Tibial artery (tissue), 4 donors: ENCODE measurements around the gene IDE.
"Not testable (repeated sequence)": the region's sequence is repeated elsewhere in the genome, so short reads cannot be mapped to it uniquely, and the experiment has no call there.

Experiments
- DNase-seq, 2 donors: peaks; one replicate each; pipeline ENCODE4 v3.0.0-alpha.2; 2019
- H3K27ac ChIP-seq, 2 donors: fragments of 200-600 bp; sonication (generic) in 1 of 2; 1 replicate in 1 of 2; 2 replicates in 1 of 2; pipeline ENCODE4 v1.5.1; 2018 to 2019; ENCODE audit warnings: mild to moderate bottlenecking in 1 of 2
- H3K27me3 ChIP-seq, 2 donors: fragments of 200-600 bp; sonication (generic) in 1 of 2; one replicate each; pipeline versions ENCODE4 v1.5.1 to v1.6.0; 2016 to 2019
- H3K36me3 ChIP-seq, 3 donors: fragments of 200-600 bp; sonication (generic) in 2 of 3; one replicate each; pipeline ENCODE4 v1.5.1; 2016 to 2019; ENCODE audit warnings: mild to moderate bottlenecking in 2 of 3
- H3K4me1 ChIP-seq, 4 donors: fragments of 200-600 bp; sonication (generic) in 2 of 4; 1 replicate in 3 of 4; 2 replicates in 1 of 4; pipeline ENCODE4 v1.5.1; 2016 to 2019
- H3K4me3 ChIP-seq, 2 donors: fragments of 200-600 bp; sonication (generic) in 1 of 2; 1 replicate in 1 of 2; 2 replicates in 1 of 2; pipeline ENCODE4 v1.5.1; 2018 to 2019; ENCODE audit warnings: mild to moderate bottlenecking in 2 of 2
- H3K9me3 ChIP-seq, 3 donors: fragments of 200-600 bp; sonication (generic) in 1 of 3; one replicate each; pipeline ENCODE4 v1.5.1; 2016 to 2019
- CTCF ChIP-seq, 2 experiments: fragments of 200-600 bp in 1 of 2; fragments of 450-650 bp in 1 of 2; IDR thresholded peaks; one replicate each; pipeline ENCODE4 v1.5.1; 2017 to 2019; ENCODE audit warnings: antibody characterized with exemption in 2 of 2, mild to moderate bottlenecking in 1 of 2, moderate library complexity in 1 of 2
- intact Hi-C: fragments of 100-400 bp; cut with DNase I; formaldehyde crosslinking; loops from one replicate; pipeline ENCODE4 v1.15.0; 2023; ENCODE audit warnings: low total_unique reads

Gene IDE

GRCh38 chr10:92470026-92470425 lies 103.9 kb downstream of the IDE start:
- Histone ChIP-seq H3K4me1 (no peaks in the 10 kb centered on the region), H3K27me3 (no peaks in the 10 kb centered on the region), H3K27ac (no peak overlapping the region), H3K36me3 (peaks cover 42 to 80% (median 77%) of the 10 kb centered on the region in 3 donors), H3K9me3 (no peaks in the 10 kb centered on the region), H3K4me3 (no peak overlapping the region)
- intact Hi-C loops: no loop called here
- no peak for DNase-seq
- no peak for TF ChIP-seq CTCF (IDR thresholded peaks at IDR 0.05)

- H3K4me1 ChIP-seq: no peaks in the 10 kb centered on the region
- no peak for TF ChIP-seq CTCF (IDR thresholded peaks at IDR 0.05)
- H3K4me3 ChIP-seq: no peak overlapping the region
- peaks cover 57 to 96% (median 86%) of the 10 kb centered on the region in 3 donors for H3K36me3 ChIP-seq
- no peak overlapping the region for H3K27ac ChIP-seq
- DNase-seq: no peak
- H3K9me3 ChIP-seq: no peaks in the 10 kb centered on the region
- intact Hi-C loops: no loop called here
- H3K27me3 ChIP-seq: no peaks in the 10 kb centered on the region
Observed at GRCh38 chr10:92464364-92464763, 109.5 kb downstream of the IDE start.

GRCh38 chr10:92463582-92463981 lies 110.3 kb downstream of the IDE start:
- Histone ChIP-seq H3K27ac (no peak overlapping the region), H3K27me3 (no peaks in the 10 kb centered on the region), H3K36me3 (peaks cover 49 to 88% (median 79%) of the 10 kb centered on the region in 3 donors), H3K4me3 (no peak overlapping the region), H3K9me3 (no peaks in the 10 kb centered on the region), H3K4me1 (no peaks in the 10 kb centered on the region)
- intact Hi-C loops: no loop called here
- TF ChIP-seq CTCF (IDR thresholded peaks at IDR 0.05): no peak
- no peak for DNase-seq

- H3K4me3 ChIP-seq, H3K4me1 ChIP-seq, DNase-seq, H3K27me3 ChIP-seq, intact Hi-C loops, H3K27ac ChIP-seq, H3K9me3 ChIP-seq: not testable (repeated sequence)
- H3K36me3 ChIP-seq: peaks cover 51 to 67% (median 59%) of the 10 kb centered on the region in 3 donors
Observed at GRCh38 chr10:92454955-92455354, 118.9 kb downstream of the IDE start.

- H3K36me3 ChIP-seq: peaks cover 51 to 62% (median 61%) of the 10 kb centered on the region in 3 donors
- intact Hi-C loops: no loop called here
- no peaks in the 10 kb centered on the region for H3K4me1 ChIP-seq
- no peaks in the 10 kb centered on the region for H3K9me3 ChIP-seq
- DNase-seq: no peak
- H3K27me3 ChIP-seq: no peaks in the 10 kb centered on the region
- TF ChIP-seq CTCF (IDR thresholded peaks at IDR 0.05): no peak
- H3K27ac ChIP-seq: no peak overlapping the region
- no peak overlapping the region for H3K4me3 ChIP-seq
Observed at GRCh38 chr10:92452313-92452712, 121.6 kb downstream of the IDE start.

- no peak for TF ChIP-seq CTCF (IDR thresholded peaks at IDR 0.05)
- intact Hi-C loops: no loop called here
- Histone ChIP-seq H3K27me3 (no peaks in the 10 kb centered on the region), H3K9me3 (no peaks in the 10 kb centered on the region), H3K4me1 (no peaks in the 10 kb centered on the region), H3K27ac (no peak overlapping the region), H3K36me3 (peaks cover 50 to 60% (median 57%) of the 10 kb centered on the region in 3 donors), H3K4me3 (no peak overlapping the region)
- no peak for DNase-seq
Observed at GRCh38 chr10:92451431-92451830, 122.5 kb downstream of the IDE start.
